ENCODE results near the gene GPATCH8. TPM values are rescaled to one million over a fixed set of nuclear protein-coding genes. Genes with fewer than 3 reads are reported as not detected.

The GPATCH8 gene
- 22.0 and 22.6 TPM in 2 replicates for polyA plus RNA-seq (2013)

- H3K79me2 ChIP-seq (ENCODE audit: control insufficient read depth, insufficient read depth, low read length, poor library complexity) = peaks cover 8% of the 10 kb centered on the region
- no peaks in the 10 kb centered on the region for H3K27me3 ChIP-seq (ENCODE audit: insufficient read depth, low read length)
- H3K14ac ChIP-seq (ENCODE audit: low read length) = peak within 1 kb of the TSS; percentile 90
- H2AFZ ChIP-seq (ENCODE audit: insufficient read depth, low read length, poor library complexity) = peak within 1 kb of the TSS; percentile 72
- no peak within 1 kb of the TSS for H3K23ac ChIP-seq (ENCODE audit: low read length)
- H3K4me3 ChIP-seq (ENCODE audit: low read depth, low read length) = peak within 1 kb of the TSS; percentile 90
- peak within 1 kb of the TSS; percentile 84 for H2BK120ac ChIP-seq (ENCODE audit: insufficient read depth, low read length, poor library complexity)
- H4K8ac ChIP-seq (ENCODE audit: low read depth, low read length) = peak within 1 kb of the TSS; percentile 95
- no peaks in the 10 kb centered on the region for H3K9me3 ChIP-seq (ENCODE audit: insufficient read depth, low read depth, low read length)
- H2AK5ac ChIP-seq (ENCODE audit: low read length) = peak within 1 kb of the TSS; percentile 42
- H4K91ac ChIP-seq (ENCODE audit: low read depth, low read length) = peak within 1 kb of the TSS; percentile 78
- no peaks in the 10 kb centered on the region for H3K4me1 ChIP-seq (ENCODE audit: control insufficient read depth in 1 of 2, insufficient read depth in 2 of 2, low read length in 2 of 2)
- H2BK12ac ChIP-seq (ENCODE audit: low read length) = no peak within 1 kb of the TSS
- peak within 1 kb of the TSS; percentile 59 for H2BK5ac ChIP-seq (ENCODE audit: low read depth, low read length, poor library complexity)
- peak within 1 kb of the TSS; percentile 69 for H3K4me2 ChIP-seq (ENCODE audit: low read length)
- peak within 1 kb of the TSS; percentile 83 for H3K4ac ChIP-seq (ENCODE audit: low read depth, low read length)
- peak within 1 kb of the TSS; percentile 82 for H3K18ac ChIP-seq (ENCODE audit: low read length)
- H3K9ac ChIP-seq (ENCODE audit: low read length) = peak within 1 kb of the TSS; percentile 89
- H3K27ac ChIP-seq (ENCODE audit: low read depth, low read length) = peak within 1 kb of the TSS; percentile 84
- H4K12ac ChIP-seq (ENCODE audit: low read depth, low read length) = peak within 1 kb of the TSS; percentile 78
- no CpG with 5 or more reads among the region's 71 CpGs for WGBS (ENCODE audit: extremely low coverage, insufficient coverage, insufficient read length)
- H3K36me3 ChIP-seq (ENCODE audit: control insufficient read depth in 1 of 2, insufficient read depth in 2 of 2, low read length in 2 of 2) = no peaks in the 10 kb centered on the region
- H3K79me1 ChIP-seq (ENCODE audit: low read length) = peaks cover 7% of the 10 kb centered on the region
- DNase-seq = peak; percentile 92 to 97
These were observed at the start of gene GPATCH8 for GRCh38 chr17:44503147-44504029. Gene GPATCH8 (minus strand): TSS chr17:44503406. CDS start chr17:44503370, 36 bp downstream.

GRCh38 chr17:44552361-44552760, 49.2 kb upstream of the GPATCH8 start:
- H2BK120ac ChIP-seq (ENCODE audit: insufficient read depth, low read length, poor library complexity) = no peak overlapping the region
- WGBS (ENCODE audit: extremely low coverage, insufficient coverage, insufficient read length) = no CpG with 5 or more reads among the region's 9 CpGs

GRCh38 chr17:44549686-44550085, 46.5 kb upstream of the GPATCH8 start:
- H3K27me3 ChIP-seq (ENCODE audit: insufficient read depth, low read length) = no peaks in the 10 kb centered on the region
- peaks cover 16% of the 10 kb centered on the region for H3K79me1 ChIP-seq (ENCODE audit: low read length)
- peaks cover 4% of the 10 kb centered on the region for H3K79me2 ChIP-seq (ENCODE audit: control insufficient read depth, insufficient read depth, low read length, poor library complexity)
- H2AFZ ChIP-seq (ENCODE audit: insufficient read depth, low read length, poor library complexity) = no peak overlapping the region
- no peak overlapping the region for H4K12ac ChIP-seq (ENCODE audit: low read depth, low read length)
- no peak overlapping the region for H2AK5ac ChIP-seq (ENCODE audit: low read length)
- H3K4me3 ChIP-seq (ENCODE audit: low read depth, low read length) = no peak overlapping the region
- no peaks in the 10 kb centered on the region for H3K9me3 ChIP-seq (ENCODE audit: insufficient read depth, low read depth, low read length)
- H3K9ac ChIP-seq (ENCODE audit: low read length) = no peak overlapping the region
- H4K8ac ChIP-seq (ENCODE audit: low read depth, low read length) = no peak overlapping the region
- no peak overlapping the region for H2BK5ac ChIP-seq (ENCODE audit: low read depth, low read length, poor library complexity)
- H3K27ac ChIP-seq (ENCODE audit: low read depth, low read length) = no peak overlapping the region
- no peak overlapping the region for H2BK120ac ChIP-seq (ENCODE audit: insufficient read depth, low read length, poor library complexity)
- H3K18ac ChIP-seq (ENCODE audit: low read length) = no peak overlapping the region
- H4K91ac ChIP-seq (ENCODE audit: low read depth, low read length) = no peak overlapping the region
- H3K36me3 ChIP-seq (ENCODE audit: control insufficient read depth in 1 of 2, insufficient read depth in 2 of 2, low read length in 2 of 2) = no peaks in the 10 kb centered on the region
- H2BK12ac ChIP-seq (ENCODE audit: low read length) = no peak overlapping the region
- no peak overlapping the region for H3K23ac ChIP-seq (ENCODE audit: low read length)
- H3K4me2 ChIP-seq (ENCODE audit: low read length) = no peak overlapping the region
- no peak overlapping the region for H3K14ac ChIP-seq (ENCODE audit: low read length)
- H3K4ac ChIP-seq (ENCODE audit: low read depth, low read length) = no peak overlapping the region
- no peak for DNase-seq
- no CpG with 5 or more reads among the region's 6 CpGs for WGBS (ENCODE audit: extremely low coverage, insufficient coverage, insufficient read length)
- H3K4me1 ChIP-seq (ENCODE audit: control insufficient read depth in 1 of 2, insufficient read depth in 2 of 2, low read length in 2 of 2) = peaks cover 18 to 23% of the 10 kb centered on the region in 2 experiments

More at GRCh38 chr17:44552361-44552760, 49.2 kb upstream of the GPATCH8 start:
- Histone ChIP-seq H2BK5ac (ENCODE audit: low read depth, low read length, poor library complexity) (no peak overlapping the region), H2AFZ (ENCODE audit: insufficient read depth, low read length, poor library complexity) (no peak overlapping the region), H2BK12ac (ENCODE audit: low read length) (no peak overlapping the region), H3K36me3 (ENCODE audit: control insufficient read depth in 1 of 2, insufficient read depth in 2 of 2, low read length in 2 of 2) (no peaks in the 10 kb centered on the region), H2AK5ac (ENCODE audit: low read length) (no peak overlapping the region), H4K12ac (ENCODE audit: low read depth, low read length) (no peak overlapping the region), H3K79me1 (ENCODE audit: low read length) (peaks cover 22% of the 10 kb centered on the region), H3K27ac (ENCODE audit: low read depth, low read length) (no peak overlapping the region), H4K8ac (ENCODE audit: low read depth, low read length) (no peak overlapping the region), H3K27me3 (ENCODE audit: insufficient read depth, low read length) (no peaks in the 10 kb centered on the region), H4K91ac (ENCODE audit: low read depth, low read length) (no peak overlapping the region), H3K79me2 (ENCODE audit: control insufficient read depth, insufficient read depth, low read length, poor library complexity) (peaks cover 8% of the 10 kb centered on the region), H3K23ac (ENCODE audit: low read length) (no peak overlapping the region), H3K4me2 (ENCODE audit: low read length) (no peak overlapping the region), H3K9ac (ENCODE audit: low read length) (no peak overlapping the region), H3K18ac (ENCODE audit: low read length) (no peak overlapping the region), H3K4ac (ENCODE audit: low read depth, low read length) (no peak overlapping the region), H3K14ac (ENCODE audit: low read length) (no peak overlapping the region), H3K4me1 (ENCODE audit: control insufficient read depth in 1 of 2, insufficient read depth in 2 of 2, low read length in 2 of 2) (peaks cover 12 to 18% of the 10 kb centered on the region in 2 experiments), H3K4me3 (ENCODE audit: low read depth, low read length) (no peak overlapping the region), H3K9me3 (ENCODE audit: insufficient read depth, low read depth, low read length) (no peaks in the 10 kb centered on the region)
- DNase-seq = no peak

- no peak overlapping the region for H3K4me3 ChIP-seq (ENCODE audit: low read depth, low read length)
- no peaks in the 10 kb centered on the region for H3K27me3 ChIP-seq (ENCODE audit: insufficient read depth, low read length)
- H2AFZ ChIP-seq (ENCODE audit: insufficient read depth, low read length, poor library complexity) = peak overlapping the region; percentile 7
- H3K36me3 ChIP-seq (ENCODE audit: control insufficient read depth in 1 of 2, insufficient read depth in 2 of 2, low read length in 2 of 2) = no peaks in the 10 kb centered on the region
- no peak for DNase-seq
- H3K79me1 ChIP-seq (ENCODE audit: low read length) = peaks cover 22% of the 10 kb centered on the region
- H2BK120ac ChIP-seq (ENCODE audit: insufficient read depth, low read length, poor library complexity) = peak overlapping the region; percentile 59
- no peak overlapping the region for H3K23ac ChIP-seq (ENCODE audit: low read length)
- peak overlapping the region; percentile 39 for H2BK5ac ChIP-seq (ENCODE audit: low read depth, low read length, poor library complexity)
- no peak overlapping the region for H3K4ac ChIP-seq (ENCODE audit: low read depth, low read length)
- H2AK5ac ChIP-seq (ENCODE audit: low read length) = peak overlapping the region; percentile 75
- no peak overlapping the region for H4K12ac ChIP-seq (ENCODE audit: low read depth, low read length)
- H3K79me2 ChIP-seq (ENCODE audit: control insufficient read depth, insufficient read depth, low read length, poor library complexity) = peaks cover 4% of the 10 kb centered on the region
- no peaks in the 10 kb centered on the region for H3K9me3 ChIP-seq (ENCODE audit: insufficient read depth, low read depth, low read length)
- H4K91ac ChIP-seq (ENCODE audit: low read depth, low read length) = peak overlapping the region; percentile 96
- H3K27ac ChIP-seq (ENCODE audit: low read depth, low read length) = no peak overlapping the region
- H3K18ac ChIP-seq (ENCODE audit: low read length) = peak overlapping the region; percentile 20
- H2BK12ac ChIP-seq (ENCODE audit: low read length) = peak overlapping the region; percentile 90
- peak overlapping the region; percentile 41 for H3K14ac ChIP-seq (ENCODE audit: low read length)
- no CpG with 5 or more reads among the region's 3 CpGs for WGBS (ENCODE audit: extremely low coverage, insufficient coverage, insufficient read length)
- no peak overlapping the region for H3K4me2 ChIP-seq (ENCODE audit: low read length)
- peaks cover 25 to 31% of the 10 kb centered on the region in 2 experiments for H3K4me1 ChIP-seq (ENCODE audit: control insufficient read depth in 1 of 2, insufficient read depth in 2 of 2, low read length in 2 of 2)
- peak overlapping the region; percentile 50 for H4K8ac ChIP-seq (ENCODE audit: low read depth, low read length)
- no peak overlapping the region for H3K9ac ChIP-seq (ENCODE audit: low read length)
These were observed 45.4 kb upstream of the GPATCH8 start for GRCh38 chr17:44548376-44549230.

Measured in trophoblast cell (in vitro differentiated cells and primary cell).